HEK293T (cell line): ENCODE data around the gene SMAD6.

Experiments
- ARNT ChIP-seq: fragments of 450-650 bp; IDR thresholded peaks from 2 replicates; pipeline ENCODE4 v1.6.1; 2017; ENCODE audit warnings: mild to moderate bottlenecking
- CTBP1 ChIP-seq: fragments of 450-650 bp; IDR thresholded peaks from 2 replicates; pipeline ENCODE4 v1.6.1; 2016; ENCODE audit warnings: borderline replicate concordance
- FOXA1 ChIP-seq: fragments of 450-650 bp; IDR thresholded peaks from 2 replicates; pipeline ENCODE4 v1.6.1; 2016; ENCODE audit warnings: mild to moderate bottlenecking
- HDGF ChIP-seq: fragments of 450-650 bp; IDR thresholded peaks from 2 replicates; pipeline ENCODE4 v1.6.1; 2017; ENCODE audit warnings: antibody characterized with exemption, borderline replicate concordance
- NFRKB ChIP-seq: fragments of 450-650 bp; IDR thresholded peaks from 2 replicates; pipeline ENCODE4 v1.6.1; 2016; ENCODE audit warnings: mild to moderate bottlenecking, moderate library complexity
- SP1 ChIP-seq: fragments of 450-650 bp; IDR thresholded peaks from 2 replicates; pipeline ENCODE4 v1.6.1; 2017
- SUZ12 ChIP-seq: fragments of 450-650 bp; IDR thresholded peaks from 2 replicates; pipeline ENCODE4 v1.6.1; 2016; ENCODE audit warnings: mild to moderate bottlenecking
- ZNF384 ChIP-seq: fragments of 450-650 bp; IDR thresholded peaks from 2 replicates; pipeline ENCODE4 v1.6.1; 2016

- TF ChIP-seq ARNT (no peak), CTBP1 (no peak), ZNF384 (no peak), HDGF (no peak), SUZ12 (no peak), SP1 (no peak), NFRKB (no peak), FOXA1 (no peak)
These were observed 46.0 kb upstream of the SMAD6 start for GRCh38 chr15:66655997-66656396.
